ENCODE data around the gene SREBF2.

GRCh38 chr22:41947424-41948080, 114.6 kb downstream of the SREBF2 start:
- no peak for TF ChIP-seq CTCF (IDR thresholded peaks at IDR 0.05)
- TF ChIP-seq EZH2 (IDR thresholded peaks at IDR 0.05; ENCODE audit: borderline replicate concordance, insufficient read depth, low read depth, low read length, poor library complexity, severe bottlenecking), result no peak
